DMS 273 treated with DMSO at 0.1 percent for 48 hours (cell line): Measurements from ENCODE around the gene APOBEC3G.
"Not testable (repeated sequence)": the region's sequence is repeated elsewhere in the genome, so short reads cannot be mapped to it uniquely, and the experiment has no call there.

Source experiments
- DNase-seq: peaks from one replicate; lab custom pipeline; 2025; lab: John Stamatoyannopoulos, UW

Gene APOBEC3G

DNA sequence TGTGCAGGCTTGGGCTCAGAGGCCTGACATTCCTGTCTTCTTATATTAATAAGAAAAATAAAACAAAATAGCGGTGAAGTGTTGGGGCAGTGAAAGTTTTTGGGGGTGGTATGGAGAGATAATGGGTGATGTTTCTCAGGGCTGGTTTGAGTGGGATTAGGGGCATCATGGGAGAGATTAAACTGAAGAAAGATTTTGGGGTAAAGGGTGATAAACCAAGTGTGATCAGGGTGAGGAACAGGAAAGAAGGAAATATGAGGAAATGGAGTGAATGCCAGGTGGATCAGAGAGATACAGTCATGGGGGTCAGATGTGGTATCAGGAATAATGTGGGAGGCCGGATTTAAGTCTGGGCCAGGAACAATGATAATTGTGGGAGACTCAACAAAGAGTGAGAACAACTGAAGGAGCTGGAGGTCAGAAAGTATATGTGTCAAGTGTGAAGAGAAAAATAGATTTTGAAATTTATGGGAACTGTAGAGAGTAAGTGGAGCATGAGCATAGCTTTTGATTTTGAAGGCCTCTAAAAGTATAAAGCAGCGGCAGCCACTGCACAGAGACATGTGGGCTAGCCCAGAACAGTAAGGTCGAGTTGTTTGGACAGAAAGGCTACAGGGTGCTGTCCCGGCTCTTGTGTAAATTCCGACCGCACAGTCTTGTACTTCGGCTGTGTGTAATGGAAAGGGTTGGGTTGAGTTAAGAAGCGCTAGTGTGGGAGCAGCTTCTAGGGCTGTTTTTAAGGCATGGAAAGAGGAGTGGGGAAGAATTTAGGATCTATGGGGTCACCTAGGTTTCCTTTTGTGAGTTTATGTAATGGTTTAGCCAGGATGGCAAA is 10.4 kb upstream of the APOBEC3G start:
- not testable (repeated sequence) for DNase-seq

DNA sequence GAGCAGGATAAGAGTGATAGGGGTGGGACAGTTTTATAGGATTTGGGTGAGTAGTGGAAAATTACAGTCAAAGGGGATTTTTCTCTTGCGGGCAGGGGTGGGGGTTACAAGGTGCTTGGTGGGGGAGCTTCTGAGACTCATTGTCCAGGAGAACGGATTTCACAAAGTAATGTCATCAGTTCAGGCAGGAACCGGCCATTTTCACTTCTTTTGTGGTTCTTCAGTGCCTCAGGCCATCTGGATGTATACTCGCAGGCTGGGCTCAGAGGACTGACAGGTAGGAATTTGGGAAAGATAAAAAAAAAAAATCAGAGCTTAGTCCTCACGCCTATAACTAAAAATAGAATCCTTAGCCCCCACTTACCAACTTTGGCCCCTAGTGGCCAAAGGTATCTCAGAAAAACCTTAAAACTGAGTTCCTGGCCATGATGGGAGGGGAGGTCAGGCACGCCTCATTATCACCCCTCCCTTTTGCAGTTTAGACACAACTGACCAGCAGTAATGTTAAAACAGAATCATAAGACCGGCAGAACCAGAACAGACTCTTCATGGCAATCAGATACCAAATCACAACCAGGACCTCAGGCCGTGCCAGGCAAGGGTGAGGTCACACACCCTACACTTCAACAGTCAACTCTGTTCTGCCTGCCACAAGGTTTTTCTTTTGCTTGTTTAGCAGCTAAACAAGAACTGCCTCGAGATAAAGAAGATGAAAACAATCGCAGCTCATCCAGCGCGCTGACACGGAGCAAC is 8.9 kb upstream of the APOBEC3G start:
- DNase-seq = no peak

DNA sequence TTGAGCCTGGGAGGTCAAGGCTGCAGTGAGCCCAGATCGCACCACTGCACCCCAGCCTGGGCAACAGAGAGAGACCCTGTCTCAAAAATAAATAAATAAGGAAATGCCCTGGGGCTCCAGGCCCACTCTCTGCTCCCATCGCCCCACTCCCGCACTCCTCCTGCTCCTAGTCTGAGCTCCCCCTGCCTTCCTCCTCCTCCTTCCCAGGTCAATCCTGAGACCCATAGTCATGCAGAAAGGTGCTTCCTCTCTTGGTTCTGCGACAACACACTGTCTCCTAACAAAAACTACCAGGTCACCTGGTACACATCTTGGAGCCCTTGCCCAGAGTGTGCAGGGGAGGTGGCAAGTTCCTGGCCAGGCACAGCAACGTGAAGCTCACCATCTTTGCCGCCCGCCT is 6.9 kb upstream of the APOBEC3G start:
- no peak for DNase-seq

DNA sequence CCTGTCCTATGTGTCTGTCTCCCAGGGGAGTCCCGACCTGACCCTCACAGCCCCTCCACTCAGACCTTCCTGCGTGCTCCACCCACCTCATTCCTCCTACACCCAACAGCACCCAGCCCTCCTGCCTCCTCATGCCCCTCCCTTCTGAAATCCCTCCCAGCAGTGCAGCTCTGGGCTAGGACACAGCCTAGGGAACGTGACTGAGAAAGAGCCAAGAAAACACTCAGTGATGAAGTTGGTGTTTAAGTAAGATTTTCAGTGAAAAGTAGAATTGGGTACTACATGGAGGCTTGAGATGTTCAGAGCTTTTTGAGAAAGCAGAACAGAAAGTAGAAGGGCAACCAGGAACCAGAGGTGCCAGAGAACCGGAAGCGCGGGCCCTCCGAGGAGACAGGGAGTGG is 4.5 kb upstream of the APOBEC3G start:
- DNase-seq = not testable (repeated sequence)

DNA sequence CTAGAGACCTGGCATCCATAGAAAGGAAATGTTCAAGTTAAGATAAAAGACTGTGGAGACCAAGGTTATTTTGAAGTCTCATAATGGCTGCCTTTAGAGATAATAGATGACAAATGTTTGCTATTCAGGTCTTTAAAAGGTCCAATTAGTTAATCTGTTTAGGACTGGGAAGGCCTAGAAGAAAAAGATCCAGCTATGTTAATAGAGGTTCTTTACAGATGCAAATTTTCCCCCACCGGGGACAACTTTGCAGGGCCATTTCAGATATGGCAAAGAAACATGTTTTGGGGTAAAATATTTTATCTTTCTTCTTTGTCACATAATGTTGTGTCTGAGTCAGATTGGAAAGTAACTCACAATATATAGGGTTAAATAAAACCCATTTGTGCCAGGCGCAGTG is 3.1 kb upstream of the APOBEC3G start:
- DNase-seq = no peak

DNA sequence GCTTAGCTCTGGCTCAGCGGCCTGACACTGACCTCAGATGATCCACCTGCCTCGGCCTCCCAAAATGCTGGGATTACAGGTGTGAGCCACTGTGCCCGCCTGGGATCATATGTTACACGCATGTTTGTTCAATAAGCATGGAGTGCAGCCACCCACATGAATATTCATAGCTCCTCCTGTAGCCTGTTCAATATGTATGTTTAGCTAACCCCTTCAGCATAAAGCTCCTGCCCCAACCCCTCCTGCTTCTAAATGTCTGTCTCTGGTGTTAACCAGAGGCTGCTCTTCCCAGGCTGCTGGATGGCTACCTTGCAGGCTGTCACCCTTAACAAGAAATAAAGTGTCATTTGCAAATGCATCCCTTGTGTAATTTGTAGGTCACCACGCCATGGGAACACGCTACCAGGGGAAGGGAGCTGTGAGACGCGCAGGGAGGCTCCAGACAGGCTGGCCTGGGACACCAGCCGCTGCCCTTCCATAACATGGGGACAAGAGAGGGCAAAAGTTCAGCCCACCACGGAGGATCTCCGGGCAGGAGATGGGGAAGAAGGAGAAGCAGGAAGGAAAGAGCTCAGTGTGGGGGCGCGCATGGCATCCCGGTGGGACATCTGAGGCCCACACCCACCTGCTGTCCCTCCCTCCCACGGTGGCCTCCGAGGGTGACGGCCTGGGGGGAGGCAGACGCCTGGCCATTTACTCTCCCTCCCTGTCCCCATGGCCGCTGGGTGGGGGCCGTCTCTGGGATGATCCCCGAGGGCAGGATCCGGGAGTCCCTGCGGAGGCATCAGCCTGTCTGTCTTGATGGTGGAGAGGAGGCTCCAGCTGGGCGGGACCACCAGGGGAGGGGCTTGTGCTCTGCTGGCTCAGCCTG is 685 bp upstream of the APOBEC3G start:
- DNase-seq = not testable (repeated sequence)

DNA sequence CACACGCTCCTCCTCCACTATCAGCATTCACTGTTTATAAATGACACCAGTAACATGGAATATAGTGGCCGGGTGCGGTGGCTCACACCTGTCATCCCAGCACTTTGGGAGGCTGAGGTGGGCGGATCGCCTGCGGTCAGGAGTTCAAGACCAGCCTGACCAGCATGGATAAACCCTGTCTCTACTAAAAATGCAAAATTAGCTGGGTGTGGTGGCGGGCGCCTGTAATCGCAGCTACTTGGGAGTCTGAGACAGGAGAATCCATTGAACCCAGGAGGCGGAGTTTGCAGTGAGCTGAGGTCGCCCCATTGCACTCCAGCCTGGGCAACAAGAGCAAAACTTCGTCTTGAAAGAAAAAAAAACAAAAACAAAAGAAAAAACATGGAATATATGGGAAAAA is 837 bp downstream of the APOBEC3G start:
- not testable (repeated sequence) for DNase-seq

DNA sequence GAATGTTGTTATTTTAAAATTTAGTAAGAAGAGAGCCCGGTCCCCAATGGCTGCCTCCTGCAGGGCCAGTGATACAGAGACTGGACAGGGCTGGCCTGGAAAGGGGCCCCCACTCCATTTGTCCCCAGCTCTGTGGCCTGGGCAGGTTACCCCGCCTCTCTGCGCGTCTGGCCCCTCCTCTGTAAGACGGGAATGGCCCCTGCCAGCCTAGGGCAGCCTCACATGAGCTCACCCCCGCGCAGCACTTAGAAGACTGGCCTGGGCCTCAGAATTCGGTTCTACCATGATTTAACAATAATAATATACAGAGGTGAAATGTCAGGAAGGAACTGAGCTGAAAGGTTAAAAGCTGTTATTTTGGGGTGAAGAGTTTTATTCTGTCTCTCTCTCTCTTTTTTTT is 1.3 kb downstream of the APOBEC3G start:
- DNase-seq = no peak

DNA sequence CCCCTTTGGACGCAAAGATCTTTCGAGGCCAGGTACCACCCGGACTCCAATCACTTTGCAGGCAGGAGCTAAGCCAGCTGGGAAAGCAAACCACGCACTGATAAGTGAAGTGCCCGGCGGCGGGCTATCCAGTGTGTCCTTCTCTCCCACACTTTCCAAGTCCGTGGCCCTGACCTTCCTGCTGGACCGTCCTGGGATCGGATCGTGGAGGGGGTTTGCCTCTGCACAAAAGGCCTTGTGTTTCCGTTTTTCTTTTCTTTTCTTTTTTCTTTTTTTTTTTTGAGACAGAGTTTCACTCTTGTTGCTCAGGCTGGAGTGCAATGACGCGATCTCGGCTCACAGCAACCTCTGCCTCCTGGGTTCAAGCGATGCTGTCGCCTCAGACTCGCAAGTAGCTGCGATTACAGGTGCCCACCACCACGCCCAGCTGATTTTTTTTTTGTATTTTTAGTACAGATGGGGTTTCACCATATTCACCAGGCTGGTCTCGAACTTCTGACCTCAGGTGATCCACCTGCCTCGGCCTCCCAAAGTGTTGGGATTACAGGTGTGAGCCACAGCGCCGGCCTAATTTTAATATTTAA is 2.1 kb downstream of the APOBEC3G start:
- not testable (repeated sequence) for DNase-seq

DNA sequence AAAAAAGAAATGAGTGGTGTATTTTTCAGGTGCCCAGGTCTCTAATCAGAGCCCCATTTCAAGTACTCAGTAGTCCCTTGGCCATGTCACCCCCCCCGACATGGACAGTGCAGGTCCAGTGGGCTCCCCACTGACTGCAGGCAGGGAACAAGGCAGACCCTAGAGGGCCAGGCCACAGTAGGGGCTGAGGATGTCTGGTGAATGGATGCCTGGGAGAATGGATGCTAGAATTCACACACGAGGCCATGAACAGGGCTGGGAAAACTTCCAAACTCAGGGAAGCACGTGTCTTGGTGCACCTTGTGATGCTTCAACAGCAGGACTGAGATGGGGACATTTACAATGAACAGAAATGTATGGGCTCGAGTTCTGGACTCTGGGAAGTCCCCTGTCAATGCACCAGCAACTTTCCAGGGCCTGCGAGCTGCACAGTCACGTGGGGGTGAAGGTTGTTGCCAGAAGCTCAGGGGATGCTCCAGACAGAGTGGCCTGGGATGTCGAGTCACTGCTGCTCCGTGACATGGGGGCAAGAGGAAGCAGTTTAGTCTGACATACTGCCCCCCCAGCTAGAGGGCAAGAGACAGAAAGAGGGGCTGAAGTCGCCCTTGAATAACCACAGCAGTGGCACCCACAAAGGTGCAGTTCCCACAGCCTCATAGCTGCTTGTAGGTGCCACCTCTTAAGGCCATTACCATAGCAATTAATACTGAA is 3.1 kb downstream of the APOBEC3G start:
- DNase-seq = no peak

DNA sequence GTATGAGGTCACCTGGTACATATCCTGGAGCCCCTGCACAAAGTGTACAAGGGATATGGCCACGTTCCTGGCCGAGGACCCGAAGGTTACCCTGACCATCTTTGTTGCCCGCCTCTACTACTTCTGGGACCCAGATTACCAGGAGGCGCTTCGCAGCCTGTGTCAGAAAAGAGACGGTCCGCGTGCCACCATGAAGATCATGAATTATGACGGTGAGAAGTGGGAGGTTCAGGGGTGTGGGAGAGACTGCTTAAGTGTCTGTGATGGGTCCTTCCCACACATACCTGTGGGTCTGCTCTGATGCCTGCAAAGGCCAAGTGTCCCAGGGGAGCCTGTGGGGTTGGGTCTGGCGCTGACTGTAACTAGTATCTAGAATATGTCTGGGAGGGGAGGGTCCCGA is 3.9 kb downstream of the APOBEC3G start:
- DNase-seq = no peak

DNA sequence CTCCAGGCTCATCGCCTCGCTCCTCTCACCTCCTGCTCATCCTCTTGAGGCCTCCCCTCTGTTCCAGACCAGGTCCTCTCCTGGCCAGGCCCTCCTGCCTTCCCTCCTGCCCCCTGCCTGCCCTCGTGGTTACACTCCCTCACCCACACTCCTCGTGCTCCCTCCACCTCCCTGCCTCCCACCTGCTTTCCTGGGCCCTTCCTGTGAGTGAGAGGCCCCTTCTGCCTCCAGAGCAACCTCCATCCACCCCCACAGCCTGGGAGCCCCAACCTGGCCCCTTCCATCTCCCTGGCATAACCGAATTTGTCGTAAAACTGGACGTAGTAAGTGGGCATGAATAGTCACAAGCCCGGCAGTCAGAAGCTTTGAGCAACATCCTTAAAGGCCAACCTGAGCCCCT is 4.5 kb downstream of the APOBEC3G start:
- DNase-seq = no peak

DNA sequence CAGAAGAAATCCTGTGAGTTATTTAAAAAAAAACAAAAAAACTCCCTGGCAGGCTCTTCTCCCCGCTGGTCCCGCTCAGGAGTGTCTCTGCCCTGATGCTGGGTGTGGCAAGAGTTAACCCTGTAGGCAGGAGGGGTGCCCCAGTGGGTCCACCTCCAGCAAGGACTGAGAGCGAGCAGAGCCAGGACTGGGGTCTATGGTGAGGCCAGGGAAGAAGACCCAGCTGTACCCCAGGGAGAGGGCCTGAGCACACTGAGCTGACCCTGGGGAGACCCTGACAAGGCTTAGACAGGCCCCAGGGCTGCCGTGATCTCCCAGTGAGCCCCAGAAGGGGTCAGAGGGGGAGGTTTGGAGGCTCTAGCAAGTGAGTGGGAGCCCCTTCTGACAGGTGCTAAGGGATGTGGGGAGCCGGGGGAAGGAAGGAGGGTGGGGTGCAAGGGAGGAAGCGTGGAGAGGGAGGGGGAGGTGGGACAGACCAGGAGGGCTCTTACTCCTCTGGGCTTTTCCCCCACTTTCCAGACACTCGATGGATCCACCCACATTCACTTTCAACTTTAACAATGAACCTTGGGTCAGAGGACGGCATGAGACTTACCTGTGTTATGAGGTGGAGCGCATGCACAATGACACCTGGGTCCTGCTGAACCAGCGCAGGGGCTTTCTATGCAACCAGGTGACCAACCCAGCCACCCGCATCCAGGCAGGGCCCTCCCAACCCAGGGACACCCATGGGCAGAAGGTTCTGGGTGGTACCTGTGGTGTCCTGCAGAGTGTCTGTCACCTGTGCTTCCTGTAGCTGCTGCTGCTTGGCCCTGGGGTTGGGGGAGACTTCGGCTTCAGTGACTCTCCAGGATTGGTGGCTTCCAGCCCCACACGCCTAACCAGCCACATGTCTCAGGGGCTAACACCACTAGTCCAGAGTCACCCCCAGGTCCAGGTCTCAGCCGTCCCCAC is 6.4 kb downstream of the APOBEC3G start:
- no peak for DNase-seq

DNA sequence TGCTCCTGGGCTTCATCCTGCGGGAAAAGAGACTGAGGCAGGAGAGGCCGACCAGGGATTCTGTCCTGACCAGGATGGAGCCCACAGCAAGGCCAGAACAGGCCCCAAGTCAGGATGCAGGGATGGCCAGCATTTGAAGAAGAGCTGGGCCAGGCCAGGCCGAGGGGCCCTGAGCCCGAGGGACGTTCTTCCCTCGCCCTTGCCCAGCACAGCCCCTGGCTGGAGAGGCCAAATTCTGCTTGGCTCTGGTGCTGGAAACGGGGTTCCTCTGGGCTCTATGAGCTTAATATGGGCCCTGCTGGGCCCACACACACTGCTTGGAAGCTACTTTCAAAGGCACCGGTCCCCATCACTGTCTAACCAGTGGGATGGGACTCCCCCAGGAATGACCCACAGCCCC is 7.6 kb downstream of the APOBEC3G start:
- DNase-seq = no peak

DNA sequence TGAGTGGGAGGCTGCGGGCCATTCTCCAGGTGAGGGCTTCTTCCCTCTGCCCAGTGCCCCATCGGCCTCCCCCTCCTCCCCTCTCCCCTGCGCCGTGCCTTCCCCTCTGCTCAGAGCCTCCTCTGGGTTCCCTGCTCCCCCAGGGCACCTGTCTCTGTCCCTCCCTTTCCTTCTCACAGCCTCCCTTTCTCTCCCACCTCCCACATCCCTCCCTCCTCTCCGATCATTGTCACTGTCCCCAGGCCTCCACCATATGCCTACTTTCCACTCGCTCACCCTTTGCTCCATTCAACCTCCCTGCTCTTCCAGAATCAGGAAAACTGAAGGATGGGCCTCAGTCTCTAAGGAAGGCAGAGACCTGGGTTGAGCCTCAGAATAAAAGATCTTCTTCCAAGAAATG is 10.0 kb downstream of the APOBEC3G start:
- no peak for DNase-seq

DNA sequence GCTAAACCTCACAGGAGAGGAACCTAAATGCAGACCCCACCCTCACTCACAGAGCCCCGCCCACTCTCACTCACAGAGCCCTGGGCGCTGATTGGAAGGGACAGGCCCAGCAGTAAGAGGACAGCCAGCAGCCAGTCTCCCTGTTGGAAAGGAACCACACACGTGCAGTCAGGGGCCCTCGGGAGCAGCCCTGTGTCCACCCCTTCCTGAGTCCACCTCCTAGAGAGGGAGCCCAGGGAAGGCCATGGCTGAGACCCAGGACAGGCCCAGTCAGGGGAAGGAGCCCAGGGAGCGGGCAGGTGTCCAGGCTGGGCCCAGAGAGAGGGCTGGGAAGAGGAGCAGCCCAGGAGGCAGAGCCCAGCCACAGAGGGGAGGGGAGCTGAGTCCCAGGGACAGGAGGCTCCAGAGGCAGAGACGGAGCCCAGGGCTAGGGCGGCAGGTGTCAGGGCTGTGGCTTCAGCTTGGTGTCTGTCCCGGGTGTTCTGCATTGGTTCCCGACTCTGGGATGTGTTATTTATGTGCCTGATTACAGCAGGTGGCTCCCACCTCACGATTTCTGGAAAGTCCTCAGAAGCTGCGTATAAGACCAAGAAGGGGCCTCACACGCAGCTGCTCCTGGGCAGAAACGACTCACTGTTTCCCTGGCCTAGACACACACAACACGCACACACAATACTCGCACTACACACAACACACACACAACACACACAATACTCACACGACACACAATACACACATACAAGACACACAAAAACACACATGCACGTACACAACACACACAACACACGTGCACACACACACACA is 11.0 kb downstream of the APOBEC3G start:
- no peak for DNase-seq

DNA sequence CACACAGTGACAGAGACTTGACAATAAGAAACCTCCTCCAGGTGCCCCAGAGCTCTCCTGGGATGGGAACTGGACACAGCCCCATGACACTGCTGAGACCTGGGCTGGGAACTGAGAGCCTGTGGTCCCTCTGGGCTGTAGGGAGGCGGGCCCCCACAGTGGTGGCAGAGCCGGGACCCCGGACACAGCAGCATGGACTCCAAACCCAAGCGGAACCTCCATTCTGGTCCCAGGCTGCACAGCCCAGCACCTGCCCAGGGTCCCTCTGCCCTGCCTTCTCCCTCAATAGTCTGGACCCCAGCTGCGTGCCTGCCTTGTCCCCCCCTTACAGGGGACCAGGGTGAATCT is 11.6 kb downstream of the APOBEC3G start:
- no peak for DNase-seq

DNA sequence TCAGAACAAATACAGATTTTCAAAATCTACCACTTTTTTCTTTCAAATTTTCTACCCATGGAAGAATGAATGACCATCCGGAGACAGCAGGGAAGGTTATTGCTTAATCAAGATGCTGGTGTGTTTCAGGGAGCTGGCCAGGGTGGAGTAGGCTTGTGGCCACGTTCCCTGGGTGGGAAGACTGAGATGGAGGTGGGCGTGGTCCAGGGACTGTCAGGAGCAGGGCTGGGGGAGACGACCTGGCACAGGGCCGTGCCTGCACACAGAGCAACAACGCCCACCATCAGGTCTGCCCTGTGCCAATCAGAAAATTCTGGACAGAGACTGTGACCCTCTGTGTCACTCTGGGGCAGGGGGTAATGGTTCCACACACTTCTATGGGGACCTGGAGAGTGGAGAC is 12.9 kb downstream of the APOBEC3G start:
- DNase-seq = no peak

DNA sequence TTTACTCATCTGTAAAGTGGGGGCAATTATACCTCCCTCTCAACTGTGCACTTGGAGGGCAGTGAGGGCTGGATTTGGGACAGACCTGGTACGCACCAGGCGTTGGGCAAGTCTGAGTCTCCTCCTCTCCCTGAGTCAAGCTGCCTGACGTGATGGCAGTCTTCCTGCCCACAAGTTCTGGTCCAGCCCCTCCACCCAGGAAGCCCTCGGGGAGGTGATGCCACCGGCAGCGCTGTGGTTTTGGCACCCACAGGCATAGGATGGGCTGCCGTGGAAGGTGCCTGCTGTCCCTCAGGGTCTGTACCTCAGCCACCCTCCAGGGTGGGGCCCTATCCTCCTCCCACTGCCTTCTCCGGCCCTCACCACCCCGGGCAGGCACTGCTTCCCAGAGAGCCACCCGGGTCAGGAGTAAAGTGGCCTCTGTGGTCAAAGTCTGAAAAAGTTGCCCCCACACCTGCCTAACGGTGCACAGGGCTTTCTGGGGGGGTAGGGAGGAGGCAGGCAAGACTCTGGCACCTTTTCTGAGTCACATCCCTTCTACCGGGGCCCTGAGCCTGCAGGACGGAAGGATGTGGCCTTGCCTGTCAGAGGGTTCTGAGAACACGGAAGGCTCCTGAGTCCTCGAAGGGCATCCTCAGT is 13.5 kb downstream of the APOBEC3G start:
- DNase-seq = no peak
